ENCODE data around the gene NPIPB6.
"Not testable (repeated sequence)": the region's sequence is repeated elsewhere in the genome, so short reads cannot be mapped to it uniquely, and the experiment has no call there.

Gene NPIPB6

GRCh38 chr16:28363408-28363807 lies at the start of gene NPIPB6:
NPIPB6 (minus strand) TSS chr16:28363508; CDS start chr16:28362822, 686 bp downstream.
- not testable (repeated sequence) for DNase-seq (ENCODE audit: low read depth in 1 of 2, low spot score in 1 of 2)

DNA sequence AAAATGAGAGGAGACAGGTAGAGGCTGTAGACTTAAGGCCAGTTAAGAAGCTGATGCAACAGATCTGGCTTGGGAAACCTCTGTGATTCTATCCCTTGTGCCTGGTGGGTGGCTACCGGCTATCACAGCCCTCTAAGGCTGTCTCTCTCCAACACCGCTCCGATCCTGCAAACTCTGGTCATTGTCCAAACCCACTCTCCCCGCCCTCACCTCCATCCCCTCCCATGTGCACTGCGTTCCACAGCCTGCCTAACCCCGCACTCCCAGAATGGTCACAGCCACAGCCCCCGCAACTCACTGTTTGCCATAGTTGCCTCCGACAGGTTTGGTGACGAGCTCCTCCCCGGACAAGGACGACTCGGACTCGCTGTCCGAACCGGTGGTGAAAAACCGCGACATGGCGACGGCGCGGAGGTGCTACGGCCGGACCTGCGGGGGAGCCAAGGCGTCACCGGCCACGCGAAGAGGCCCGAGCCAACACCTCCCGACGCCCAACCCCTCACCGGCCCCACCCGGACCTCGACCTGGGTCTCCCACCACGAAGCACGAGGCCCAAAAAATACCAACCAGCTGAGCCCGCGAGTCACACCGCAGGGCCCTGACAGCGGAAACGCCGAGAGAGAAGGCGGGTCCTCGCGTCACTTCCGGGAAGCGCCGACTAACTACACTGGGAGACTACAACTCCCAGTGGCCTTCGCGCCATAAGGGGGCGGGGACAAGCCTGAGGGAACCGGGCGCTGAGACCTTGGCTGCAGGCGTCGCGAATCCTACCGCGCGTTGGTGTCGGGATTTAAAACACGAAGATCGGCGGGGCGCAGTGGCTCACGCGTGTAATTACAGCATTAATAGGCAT lies 40.1 kb upstream of the NPIPB6 start, which contains the start of gene EIF3CL:
TSS of gene EIF3CL (minus strand) at position 622 of the 853 bp plus-strand sequence. CDS start at position 399, 223 bp downstream.
- DNase-seq (ENCODE audit: low read depth in 1 of 2, low spot score in 1 of 2), result not testable (repeated sequence)

DNA sequence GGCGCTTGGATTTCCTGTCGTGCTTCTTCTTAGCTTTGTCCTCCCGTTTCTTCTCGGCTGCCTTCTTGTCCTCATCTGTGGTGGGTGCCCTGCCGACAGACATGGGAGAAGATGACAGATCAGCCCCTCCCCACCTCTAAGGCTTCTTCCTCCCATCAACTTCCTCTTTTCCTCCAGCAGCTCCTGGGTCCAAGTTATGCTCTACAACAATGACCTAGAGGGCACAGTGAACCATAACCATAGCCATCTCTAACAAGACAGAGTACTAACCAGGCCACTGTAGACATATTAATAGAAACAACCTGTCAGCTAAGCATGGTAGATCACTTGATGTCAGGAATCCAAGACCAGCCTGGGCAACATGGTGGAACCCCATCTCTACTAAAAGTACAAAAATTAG lies 28.7 kb upstream of the NPIPB6 start:
- DNase-seq (ENCODE audit: low read depth in 1 of 2, low spot score in 1 of 2), result not testable (repeated sequence)

DNA sequence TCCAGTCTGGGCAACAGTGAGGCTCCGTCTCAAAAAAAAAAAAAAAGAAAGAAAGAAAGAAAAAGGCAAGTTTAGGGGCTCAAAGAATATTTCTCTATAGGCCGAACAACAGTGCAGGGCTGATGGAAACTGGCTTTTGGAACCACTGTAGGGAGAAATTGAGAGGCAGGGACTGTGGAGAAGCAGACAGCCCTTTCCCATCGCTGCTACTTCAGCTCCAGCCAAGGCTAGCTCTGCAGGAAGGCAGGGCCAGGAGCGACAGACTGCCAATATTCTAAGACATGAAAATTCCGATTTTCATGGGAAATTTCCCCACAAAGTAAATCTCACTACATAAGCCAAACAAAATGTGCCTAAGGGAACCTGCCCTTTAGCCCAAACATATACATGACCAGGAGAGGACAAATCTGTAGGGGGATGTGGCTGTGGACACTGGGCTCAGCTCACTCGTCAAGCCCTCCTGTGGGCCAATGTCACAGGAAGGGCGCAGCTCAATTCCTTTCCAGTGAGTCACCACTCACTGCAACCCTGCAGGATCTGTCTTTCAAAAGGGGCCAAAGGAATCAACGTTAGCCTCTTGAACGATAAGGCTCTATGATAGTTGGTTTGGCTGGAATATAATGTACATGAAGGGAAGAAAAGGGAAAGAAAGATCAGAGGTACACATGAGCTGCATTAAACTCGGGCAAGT lies 19.0 kb upstream of the NPIPB6 start:
- not testable (repeated sequence) for DNase-seq (ENCODE audit: low read depth in 1 of 2, low spot score in 1 of 2)

DNA sequence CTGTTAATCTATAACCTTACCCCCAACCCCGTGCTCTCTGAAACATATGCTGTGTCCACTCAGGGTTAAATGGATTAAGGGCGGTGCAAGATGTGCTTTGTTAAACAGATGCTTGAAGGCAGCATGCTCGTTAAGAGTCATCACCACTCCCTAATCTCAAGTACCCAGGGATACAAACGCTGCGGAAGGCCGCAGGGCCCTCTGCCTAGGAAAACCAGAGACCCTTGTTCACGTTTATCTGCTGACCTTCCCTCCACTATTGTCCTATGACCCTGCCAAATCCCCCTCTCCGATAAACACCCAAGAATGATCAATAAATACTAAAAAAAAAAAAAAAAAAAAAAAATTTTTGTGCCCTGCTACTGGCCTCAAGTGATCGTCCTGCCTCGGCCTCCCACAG lies 14.5 kb upstream of the NPIPB6 start:
- not testable (repeated sequence) for DNase-seq (ENCODE audit: low read depth in 1 of 2, low spot score in 1 of 2)

GRCh38 chr16:28377108-28377625 lies 13.9 kb upstream of the NPIPB6 start:
- not testable (repeated sequence) for DNase-seq (ENCODE audit: low read depth in 1 of 2, low spot score in 1 of 2)

GRCh38 chr16:28375115-28375514 lies 11.8 kb upstream of the NPIPB6 start:
- not testable (repeated sequence) for DNase-seq (ENCODE audit: low read depth in 1 of 2, low spot score in 1 of 2)

GRCh38 chr16:28374281-28374680 lies 11.0 kb upstream of the NPIPB6 start:
- not testable (repeated sequence) for DNase-seq (ENCODE audit: low read depth in 1 of 2, low spot score in 1 of 2)

- not testable (repeated sequence) for DNase-seq (ENCODE audit: low read depth in 1 of 2, low spot score in 1 of 2)
Measured at GRCh38 chr16:28367926-28368325, 4.6 kb upstream of the NPIPB6 start.

GRCh38 chr16:28364268-28365173 lies 1.2 kb upstream of the NPIPB6 start:
- not testable (repeated sequence) for DNase-seq (ENCODE audit: low read depth in 1 of 2, low spot score in 1 of 2)

GRCh38 chr16:28362600-28362999 lies 708 bp downstream of the NPIPB6 start:
- DNase-seq (ENCODE audit: low read depth in 1 of 2, low spot score in 1 of 2), result not testable (repeated sequence)

DNA sequence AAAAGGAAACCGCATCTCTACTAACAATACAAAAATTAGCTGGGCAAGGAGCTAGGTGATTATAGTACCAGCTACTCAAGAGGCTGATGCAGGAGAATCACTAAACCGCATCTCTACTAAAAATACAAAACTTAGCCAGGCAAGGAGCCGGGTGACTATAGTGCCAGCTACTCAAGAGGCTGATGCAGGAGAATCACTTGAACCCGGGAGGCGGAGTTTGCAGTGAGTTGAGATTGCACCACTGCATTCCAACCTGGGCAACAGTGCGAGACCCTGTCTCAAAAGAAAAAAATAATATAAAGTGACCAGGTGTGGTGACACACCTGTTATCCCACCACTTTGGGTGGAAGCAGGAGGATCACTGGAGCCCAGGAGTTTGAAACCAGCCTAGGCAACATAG lies 25.1 kb downstream of the NPIPB6 start:
- DNase-seq (ENCODE audit: low read depth in 1 of 2, low spot score in 1 of 2), result not testable (repeated sequence)

DNA sequence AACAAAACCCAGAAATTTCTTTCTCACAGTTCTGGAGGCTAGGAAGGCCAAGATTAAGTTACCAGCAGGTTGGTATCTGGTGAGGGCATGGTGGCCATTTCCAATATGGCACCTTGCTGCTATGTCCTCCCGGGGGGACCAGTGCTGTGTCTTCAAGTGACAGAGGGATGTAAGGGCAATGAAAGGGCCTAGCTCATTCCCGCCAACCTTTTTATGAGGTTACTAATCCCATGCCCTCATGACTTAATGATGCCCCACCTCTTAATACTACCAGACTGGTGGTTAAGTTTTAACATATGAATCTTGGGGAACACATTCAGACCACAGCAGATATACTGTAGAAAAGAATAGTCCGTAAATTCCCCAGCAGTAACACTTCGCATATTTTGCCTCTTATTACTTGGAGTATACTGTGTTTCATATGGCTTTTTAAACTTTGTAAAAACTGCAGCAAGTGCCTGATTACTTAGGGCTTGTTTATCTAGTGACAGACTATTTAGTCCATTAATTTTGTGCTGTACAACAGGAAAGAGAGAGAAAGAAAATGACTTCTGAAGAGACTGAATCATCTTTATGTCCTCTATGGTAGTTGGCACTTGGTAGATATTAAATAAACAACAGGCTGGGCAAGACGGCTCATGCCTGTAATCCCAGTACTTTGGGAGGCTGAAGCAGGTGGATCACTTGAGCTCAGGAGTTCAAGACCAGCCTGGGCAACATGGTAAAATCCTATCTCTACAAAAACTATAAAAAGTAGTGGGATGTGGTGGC lies 26.2 kb downstream of the NPIPB6 start:
- not testable (repeated sequence) for DNase-seq (ENCODE audit: low read depth in 1 of 2, low spot score in 1 of 2)

GRCh38 chr16:28335678-28336077 lies 27.6 kb downstream of the NPIPB6 start:
- DNase-seq (ENCODE audit: low read depth in 1 of 2, low spot score in 1 of 2), result not testable (repeated sequence)

- not testable (repeated sequence) for DNase-seq (ENCODE audit: low read depth in 1 of 2, low spot score in 1 of 2)
Measured at GRCh38 chr16:28332632-28333031, 30.7 kb downstream of the NPIPB6 start.

DNA sequence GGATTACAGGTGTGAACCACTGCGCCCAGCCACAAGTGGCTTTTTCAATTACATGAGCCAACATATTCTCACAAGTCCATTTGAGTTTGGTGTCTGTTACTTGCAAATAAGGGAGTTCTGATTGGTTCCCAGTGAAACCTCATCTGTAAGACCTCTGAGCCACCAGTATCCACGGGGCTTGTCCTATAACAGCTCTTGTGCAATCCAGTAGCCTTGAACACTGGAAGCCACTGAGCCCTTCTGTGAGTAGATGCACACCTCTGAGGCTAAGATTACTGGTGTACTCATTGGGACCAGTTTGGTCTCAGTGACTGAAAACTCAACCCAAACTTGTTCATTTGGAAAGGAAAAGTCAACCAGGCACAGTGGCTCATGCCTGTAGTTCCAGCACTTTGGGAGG lies 32.3 kb downstream of the NPIPB6 start:
- not testable (repeated sequence) for DNase-seq (ENCODE audit: low read depth in 1 of 2, low spot score in 1 of 2)

- DNase-seq (ENCODE audit: low read depth in 1 of 2, low spot score in 1 of 2), result not testable (repeated sequence)
Measured at GRCh38 chr16:28330232-28330631, 33.1 kb downstream of the NPIPB6 start.

DNA sequence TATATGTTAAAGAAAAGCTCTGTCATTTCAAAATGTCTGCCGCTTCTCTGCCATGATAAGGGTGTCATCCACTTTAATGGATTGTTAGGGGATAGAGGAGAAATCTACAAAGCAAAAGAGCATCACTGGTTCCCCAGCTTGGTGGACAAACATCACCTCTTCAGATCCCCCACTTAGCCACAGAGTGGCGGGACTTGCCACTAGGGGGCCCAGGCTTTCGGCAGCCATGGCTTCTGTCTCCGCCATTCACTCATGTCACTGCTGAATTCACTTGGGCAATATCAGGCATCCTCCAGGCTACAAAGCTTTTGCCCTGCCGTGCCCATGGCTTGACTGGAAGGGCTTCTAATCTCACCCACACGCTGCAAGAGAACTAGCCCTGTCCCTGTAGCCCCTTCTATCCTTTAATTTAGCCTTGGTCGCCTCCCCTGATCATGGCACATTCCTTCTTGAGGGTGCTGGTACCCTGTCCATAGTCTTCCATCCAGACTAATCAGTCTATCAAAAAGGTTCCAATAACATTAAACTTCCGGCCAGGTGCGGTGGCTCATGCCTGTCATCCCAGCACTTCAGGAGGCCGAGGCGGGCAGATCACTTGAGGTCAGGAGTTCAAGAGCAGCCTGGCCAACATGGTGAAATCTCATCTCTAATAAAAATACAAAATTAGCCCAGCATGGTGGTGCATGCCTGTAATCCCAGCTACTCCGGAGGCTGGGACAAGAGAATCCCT lies 36.3 kb downstream of the NPIPB6 start:
- DNase-seq (ENCODE audit: low read depth in 1 of 2, low spot score in 1 of 2), result peak in 1 of 2 donors; percentile 52

DNA sequence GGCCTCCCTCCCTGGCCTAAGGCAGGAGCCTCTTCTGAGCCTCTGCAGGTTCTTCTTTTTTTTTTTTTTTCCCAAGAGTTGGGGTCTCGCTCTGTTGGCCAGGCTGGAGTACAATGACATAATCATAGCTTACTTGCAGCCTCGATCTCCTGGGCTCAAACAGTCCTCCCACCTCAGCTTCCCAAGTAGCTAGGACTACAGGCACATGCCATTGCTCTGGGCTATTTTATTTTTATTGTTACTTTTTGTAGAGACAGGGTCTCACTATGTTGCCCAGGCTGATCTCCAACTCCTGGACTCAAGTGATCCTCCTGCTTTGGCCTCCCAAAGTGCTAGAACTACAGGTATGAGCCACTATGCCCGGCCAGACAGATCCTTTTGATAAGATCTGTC lies 38.4 kb downstream of the NPIPB6 start:
- no peak for DNase-seq (ENCODE audit: low read depth in 1 of 2, low spot score in 1 of 2)

Data from activated CD4-positive, alpha-beta T cell treated with anti-CD3 and anti-CD28 coated beads, Interleukin-2, amount 50 U/mL, for 24 hours (primary cell).